IPS-20b (cell line): ENCODE data around the gene PEX7.

Experiments
- H3K27ac ChIP-seq: one replicate; pipeline ENCODE4 v1.5.1; 2013; ENCODE audit warnings: low read length
- H3K27me3 ChIP-seq: 2 replicates; pipeline ENCODE4 v1.6.1; 2013; ENCODE audit warnings: mild to moderate bottlenecking, low read length, inconsistent platforms; ENCODE audit not compliant: insufficient read depth
- H3K36me3 ChIP-seq: 2 replicates; pipeline ENCODE4 v1.6.1; 2013; ENCODE audit warnings: low read depth, mild to moderate bottlenecking, inconsistent platforms, low read length, moderate library complexity; ENCODE audit not compliant: insufficient read depth
- H3K4me1 ChIP-seq: 2 replicates; pipeline ENCODE4 v1.6.1; 2013; ENCODE audit warnings: mild to moderate bottlenecking, control low read depth, inconsistent platforms, low read length, moderate library complexity; ENCODE audit not compliant: insufficient read depth
- H3K4me3 ChIP-seq: 2 replicates; pipeline ENCODE4 v1.5.1; 2013; ENCODE audit warnings: mild to moderate bottlenecking, low read length, inconsistent platforms
- H3K9ac ChIP-seq: 2 replicates; pipeline ENCODE4 v1.6.1; 2013; ENCODE audit warnings: low read depth, mild to moderate bottlenecking, inconsistent platforms, low read length, moderate library complexity
- H3K9me3 ChIP-seq: 2 replicates; pipeline ENCODE4 v1.6.1; 2013; ENCODE audit warnings: mild to moderate bottlenecking, low read depth, low read length, inconsistent platforms; ENCODE audit not compliant: insufficient read depth

Gene PEX7, protein sequence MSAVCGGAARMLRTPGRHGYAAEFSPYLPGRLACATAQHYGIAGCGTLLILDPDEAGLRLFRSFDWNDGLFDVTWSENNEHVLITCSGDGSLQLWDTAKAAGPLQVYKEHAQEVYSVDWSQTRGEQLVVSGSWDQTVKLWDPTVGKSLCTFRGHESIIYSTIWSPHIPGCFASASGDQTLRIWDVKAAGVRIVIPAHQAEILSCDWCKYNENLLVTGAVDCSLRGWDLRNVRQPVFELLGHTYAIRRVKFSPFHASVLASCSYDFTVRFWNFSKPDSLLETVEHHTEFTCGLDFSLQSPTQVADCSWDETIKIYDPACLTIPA

DNA sequence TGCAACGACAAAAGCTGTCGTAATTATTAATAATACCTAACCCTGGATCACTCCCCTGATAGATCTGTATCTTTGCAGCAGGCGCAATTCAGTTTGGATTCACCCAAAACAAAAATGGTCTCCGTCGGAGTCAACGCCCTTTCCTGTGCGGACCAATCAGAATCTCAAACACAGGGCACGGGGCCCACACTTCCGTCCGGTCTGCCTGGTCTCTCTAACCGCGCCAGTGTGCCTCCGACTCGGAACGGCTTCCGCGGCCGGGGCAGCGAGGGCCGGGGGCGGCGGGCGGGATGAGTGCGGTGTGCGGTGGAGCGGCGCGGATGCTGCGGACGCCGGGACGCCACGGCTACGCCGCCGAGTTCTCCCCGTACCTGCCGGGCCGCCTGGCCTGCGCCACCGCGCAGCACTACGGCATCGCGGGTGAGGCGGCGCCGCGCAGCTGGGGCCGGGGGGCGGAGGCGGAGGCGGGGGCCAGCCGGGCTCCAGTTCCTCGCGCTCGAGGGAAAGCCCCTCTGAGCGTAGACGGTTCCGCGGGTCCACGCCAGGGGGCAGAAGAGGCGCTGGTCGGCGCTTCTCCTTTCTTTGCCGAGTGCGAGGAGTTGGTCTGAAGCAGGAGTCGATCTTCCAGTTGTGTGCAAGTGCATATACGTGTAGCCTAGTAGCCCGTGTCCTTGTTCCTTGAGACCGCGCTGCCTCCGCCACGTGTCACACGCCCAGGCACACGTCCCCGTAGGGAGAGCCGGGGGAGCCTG, at the start of gene PEX7:
Gene PEX7, plus strand, starts transcription at position 217 of the 752 bp plus-strand sequence. Its CDS starts 74 bp downstream, at position 291.
- Histone ChIP-seq H3K9ac (peak within 1 kb of the TSS; percentile 83), H3K36me3 (peaks cover 16% of the 10 kb centered on the region), H3K4me3 (peak within 1 kb of the TSS; percentile 77), H3K27ac (peak within 1 kb of the TSS; percentile 86), H3K9me3 (no peaks in the 10 kb centered on the region), H3K4me1 (no peaks in the 10 kb centered on the region; the same call in 1 of the 2 replicates), H3K27me3 (peaks cover 9% of the 10 kb centered on the region; the same call in 1 of the 2 replicates)

DNA sequence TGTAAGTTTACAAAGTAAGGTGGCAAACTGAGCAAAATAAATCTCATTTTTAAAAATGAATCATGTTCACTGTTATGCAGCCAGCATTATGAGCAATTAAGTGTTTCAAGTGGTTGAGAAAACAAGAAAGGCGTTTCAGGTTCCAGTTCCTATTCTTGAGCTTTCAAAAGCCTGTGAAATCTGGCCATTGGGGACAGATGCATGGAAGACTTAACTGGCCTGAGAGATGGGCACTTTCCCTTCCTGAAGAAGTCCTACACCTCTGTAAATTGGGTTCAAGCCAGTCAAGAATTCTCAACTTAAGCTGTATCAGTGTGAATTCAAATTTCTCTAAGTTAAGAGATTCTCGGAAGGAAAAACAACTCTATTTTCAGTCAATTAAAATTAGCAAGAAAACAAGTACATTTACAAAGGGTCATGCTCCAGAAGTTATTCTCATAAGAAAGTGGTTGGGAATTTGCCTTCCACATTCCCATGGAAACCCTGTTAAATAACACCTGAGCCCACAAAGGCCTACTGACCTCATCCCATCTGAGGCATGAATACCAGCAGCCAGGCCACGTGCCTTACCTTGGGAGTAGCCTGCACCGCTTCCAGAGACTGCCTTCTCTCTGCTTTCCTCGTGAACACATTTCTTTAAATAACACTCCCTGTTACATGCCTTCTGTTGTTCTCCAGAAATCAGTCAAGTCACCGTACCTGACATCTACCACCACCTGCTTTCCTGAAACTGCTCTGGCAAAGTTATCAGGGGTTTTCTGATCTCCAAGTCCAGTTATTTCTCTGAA, 49.5 kb upstream of the PEX7 start:
- H3K27me3 ChIP-seq = no peaks in the 10 kb centered on the region
- H3K4me1 ChIP-seq = peaks cover 5% of the 10 kb centered on the region; the same call in 1 of the 2 replicates
- no peak overlapping the region for H3K4me3 ChIP-seq
- H3K9me3 ChIP-seq = no peaks in the 10 kb centered on the region
- H3K36me3 ChIP-seq = no peaks in the 10 kb centered on the region
- H3K27ac ChIP-seq = no peak overlapping the region
- no peak overlapping the region; the same call in 1 of the 2 replicates for H3K9ac ChIP-seq

DNA sequence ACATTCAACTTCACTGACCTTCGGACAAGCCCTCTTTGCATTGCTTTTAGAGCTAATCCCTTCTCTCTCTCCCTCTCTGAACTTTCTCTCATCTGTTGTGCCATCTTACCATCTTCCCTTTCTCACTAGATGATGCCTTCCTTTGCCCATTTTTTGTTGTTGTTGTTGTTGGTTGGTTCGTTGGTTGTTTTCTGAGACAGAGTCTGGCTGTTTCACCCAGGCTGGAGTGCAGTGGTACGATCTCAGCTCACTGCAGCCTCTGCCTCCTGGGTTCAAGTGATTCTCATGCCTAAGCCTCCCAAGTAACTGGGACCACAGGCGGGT, 49.0 kb upstream of the PEX7 start:
- Histone ChIP-seq H3K4me1 (peaks cover 5% of the 10 kb centered on the region; the same call in 1 of the 2 replicates), H3K36me3 (no peaks in the 10 kb centered on the region), H3K4me3 (no peak overlapping the region), H3K9me3 (no peaks in the 10 kb centered on the region), H3K9ac (no peak overlapping the region), H3K27ac (no peak overlapping the region), H3K27me3 (no peaks in the 10 kb centered on the region)

DNA sequence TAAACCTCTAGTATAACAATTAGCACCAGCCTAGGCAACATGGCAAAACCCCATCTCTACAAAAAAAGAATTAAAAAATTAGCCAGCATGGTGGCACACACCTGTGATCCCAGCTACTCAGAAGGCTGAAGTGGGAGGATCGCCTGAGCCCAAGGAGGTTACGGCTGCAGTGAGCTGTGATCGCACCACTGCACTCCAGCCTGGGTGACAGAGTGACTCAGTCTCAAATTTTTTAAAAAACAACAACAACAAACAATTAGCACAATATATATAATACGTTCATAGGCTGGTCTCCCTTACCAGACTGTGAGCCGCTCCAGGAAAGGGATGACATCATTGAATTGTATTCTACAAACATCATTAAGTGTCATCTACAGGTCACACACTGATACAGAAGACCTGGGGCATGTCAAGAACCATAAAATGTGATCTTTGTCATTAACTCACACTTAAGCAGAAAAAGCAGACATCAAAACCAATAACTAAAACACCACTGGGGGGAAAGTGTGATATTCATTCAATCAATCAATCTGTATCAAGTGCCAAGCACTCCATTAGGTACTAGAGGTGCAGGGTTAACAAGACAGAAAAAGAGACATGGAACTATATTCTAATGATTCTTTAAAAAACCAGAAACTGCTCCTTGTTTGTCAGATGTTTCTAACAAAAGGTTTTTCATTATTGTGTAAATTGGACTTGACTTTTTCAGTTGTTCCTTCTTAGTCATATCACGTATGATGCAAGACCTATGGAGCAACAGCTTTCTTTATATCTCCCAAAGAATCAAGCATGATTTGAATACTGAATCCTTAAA, 48.0 kb upstream of the PEX7 start:
- H3K27ac ChIP-seq = no peak overlapping the region
- H3K27me3 ChIP-seq = no peaks in the 10 kb centered on the region
- H3K9ac ChIP-seq = no peak overlapping the region
- H3K36me3 ChIP-seq = no peaks in the 10 kb centered on the region
- no peak overlapping the region for H3K4me3 ChIP-seq
- H3K4me1 ChIP-seq = peaks cover 5% of the 10 kb centered on the region; the same call in 1 of the 2 replicates
- no peaks in the 10 kb centered on the region for H3K9me3 ChIP-seq

DNA sequence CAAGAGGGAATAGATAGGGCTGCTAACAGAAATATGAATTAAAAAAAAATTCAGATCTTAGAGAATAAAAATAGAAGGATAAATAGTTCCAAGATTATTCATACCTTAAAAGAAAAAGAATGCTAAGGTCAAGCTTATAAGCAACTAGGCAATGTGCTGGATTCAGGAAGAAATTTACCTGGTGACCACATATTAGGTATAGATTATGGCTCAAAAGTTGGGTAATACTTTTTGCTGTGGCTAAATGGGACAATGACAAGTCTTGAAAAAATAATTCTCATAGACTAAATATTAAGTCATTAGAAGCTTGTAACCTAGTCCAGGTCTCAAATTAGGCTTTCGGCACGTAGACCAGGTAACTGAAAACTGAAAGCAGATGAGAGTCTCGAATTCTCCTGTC, 47.3 kb upstream of the PEX7 start:
- no peak overlapping the region for H3K9ac ChIP-seq
- no peak overlapping the region for H3K27ac ChIP-seq
- peaks cover 5% of the 10 kb centered on the region; the same call in 1 of the 2 replicates for H3K4me1 ChIP-seq
- H3K9me3 ChIP-seq = no peaks in the 10 kb centered on the region
- H3K4me3 ChIP-seq = no peak overlapping the region
- H3K27me3 ChIP-seq = no peaks in the 10 kb centered on the region
- H3K36me3 ChIP-seq = no peaks in the 10 kb centered on the region

DNA sequence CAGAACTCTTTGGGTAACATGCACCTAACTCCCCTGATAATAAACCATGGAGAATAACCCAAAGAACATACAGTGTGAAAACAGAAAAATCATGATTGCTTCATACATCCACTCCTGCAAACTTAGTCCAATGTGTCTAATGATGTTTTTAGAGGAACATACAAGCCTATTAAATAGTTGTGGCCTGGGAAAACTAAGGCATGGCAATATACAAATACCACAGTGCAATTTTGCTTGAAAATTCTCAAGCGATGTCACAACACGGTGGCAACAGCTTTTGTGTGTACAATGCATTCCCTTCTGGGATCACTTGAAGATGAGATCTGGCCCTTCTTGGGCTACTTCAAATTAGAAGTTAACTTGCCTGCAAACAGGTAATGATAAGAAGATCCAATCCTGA, 46.8 kb upstream of the PEX7 start:
- Histone ChIP-seq H3K9ac (no peak overlapping the region), H3K36me3 (no peaks in the 10 kb centered on the region), H3K27me3 (no peaks in the 10 kb centered on the region), H3K9me3 (no peaks in the 10 kb centered on the region), H3K27ac (no peak overlapping the region), H3K4me1 (peaks cover 5% of the 10 kb centered on the region; the same call in 1 of the 2 replicates), H3K4me3 (no peak overlapping the region)

DNA sequence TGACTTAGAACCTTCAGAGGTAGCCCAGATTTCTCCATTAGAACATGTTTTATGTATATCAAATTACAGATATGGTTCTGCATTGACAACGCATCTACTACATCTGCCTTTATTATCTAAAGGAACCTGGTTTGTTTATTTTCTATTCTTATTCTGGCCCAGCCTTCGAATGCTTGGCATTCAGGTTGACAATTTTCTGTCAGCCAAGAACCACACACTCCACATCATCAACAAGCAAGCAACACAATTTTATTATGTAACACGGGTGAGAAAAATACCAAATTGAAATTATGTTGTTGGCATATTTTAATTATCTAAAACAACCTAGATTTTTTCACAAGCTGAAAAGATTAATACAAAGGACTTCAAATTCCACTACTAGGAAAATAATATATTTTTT, 44.7 kb upstream of the PEX7 start:
- Histone ChIP-seq H3K9ac (no peak overlapping the region), H3K27ac (no peak overlapping the region), H3K4me3 (no peak overlapping the region), H3K36me3 (no peaks in the 10 kb centered on the region), H3K27me3 (no peaks in the 10 kb centered on the region), H3K9me3 (no peaks in the 10 kb centered on the region), H3K4me1 (peaks cover 3% of the 10 kb centered on the region; the same call in 1 of the 2 replicates)

DNA sequence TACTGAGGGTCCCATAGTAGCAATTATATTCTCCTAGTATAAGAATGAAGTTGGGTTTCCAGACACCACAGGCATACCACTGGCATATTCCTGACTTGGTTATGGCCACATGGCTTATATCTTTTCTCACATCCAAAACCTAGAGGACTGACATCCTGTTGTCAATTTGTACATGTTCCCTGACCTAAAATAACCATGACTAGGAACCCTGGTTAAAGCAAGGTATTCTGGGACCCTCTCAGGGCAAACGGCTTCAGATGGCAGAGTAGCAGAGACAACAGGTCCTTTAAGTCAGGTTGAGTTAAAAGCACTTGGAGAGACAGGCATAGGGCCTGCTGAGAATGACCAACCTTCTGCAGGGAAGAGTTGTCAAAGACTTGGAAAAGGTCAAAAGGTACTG, 42.7 kb upstream of the PEX7 start:
- Histone ChIP-seq H3K36me3 (no peaks in the 10 kb centered on the region), H3K4me3 (no peak overlapping the region), H3K4me1 (no peaks in the 10 kb centered on the region), H3K9me3 (no peaks in the 10 kb centered on the region), H3K27ac (no peak overlapping the region), H3K9ac (no peak overlapping the region), H3K27me3 (no peaks in the 10 kb centered on the region)

DNA sequence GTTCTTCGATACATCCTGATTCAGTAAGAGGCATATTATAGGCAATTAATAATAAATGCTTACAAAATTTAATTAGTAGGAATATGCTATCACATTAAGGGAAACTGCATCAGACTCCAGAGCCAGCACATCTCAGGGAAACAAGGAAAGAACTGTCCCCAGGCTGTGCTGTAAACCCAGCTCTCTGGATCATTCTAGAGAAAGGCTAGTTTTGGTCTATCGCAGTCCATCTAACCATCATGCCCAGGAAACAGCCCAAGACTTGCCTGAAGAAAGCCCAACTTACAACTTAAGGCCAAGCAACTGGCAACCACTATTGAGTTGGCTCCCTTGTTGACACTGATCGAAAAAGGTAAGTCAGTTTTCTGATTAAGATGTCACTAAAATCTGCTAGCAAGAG, 41.4 kb upstream of the PEX7 start:
- Histone ChIP-seq H3K27ac (no peak overlapping the region), H3K4me3 (no peak overlapping the region), H3K4me1 (0 out of 2 replicates have a peak, but pooled peaks cover 4% of the 10 kb centered on the region), H3K36me3 (no peaks in the 10 kb centered on the region), H3K27me3 (no peaks in the 10 kb centered on the region), H3K9me3 (no peaks in the 10 kb centered on the region), H3K9ac (no peak overlapping the region)

DNA sequence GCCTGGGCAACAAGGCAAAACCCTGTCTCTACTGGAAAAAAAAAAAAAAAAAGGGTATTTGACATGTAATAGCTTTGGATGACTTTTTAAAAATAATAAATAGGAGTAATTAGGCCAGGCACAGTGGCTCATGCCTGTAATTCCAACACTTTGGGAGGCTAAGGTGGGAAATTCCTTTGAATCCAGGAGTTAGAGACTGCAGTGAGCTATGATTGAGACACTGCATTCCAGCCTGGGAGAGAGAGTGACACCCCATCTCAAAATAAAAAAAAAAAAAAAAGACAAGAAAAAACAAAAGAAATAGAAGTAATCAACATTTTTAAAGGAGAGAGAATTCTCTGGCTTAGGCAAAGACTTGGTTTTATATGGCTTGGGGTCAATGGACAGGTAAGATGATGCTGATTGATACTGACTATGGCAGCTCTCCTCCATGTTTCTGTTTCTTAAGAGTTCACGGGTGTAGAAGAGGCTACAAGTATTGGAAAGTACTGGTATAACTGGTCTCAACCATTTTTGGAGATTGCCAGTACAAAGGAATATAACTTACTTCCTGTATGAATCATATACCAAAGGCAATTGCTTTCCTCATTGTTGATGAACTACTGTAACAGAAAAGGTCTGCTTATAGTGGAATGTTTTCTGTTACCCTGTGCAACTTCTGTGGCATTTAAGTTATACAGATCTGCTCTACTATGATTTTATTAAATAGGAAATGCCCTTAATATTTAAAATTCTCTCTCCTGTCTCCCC, 40.2 kb upstream of the PEX7 start:
- Histone ChIP-seq H3K27ac (no peak overlapping the region), H3K36me3 (no peaks in the 10 kb centered on the region), H3K9ac (no peak overlapping the region), H3K9me3 (no peaks in the 10 kb centered on the region), H3K4me1 (0 out of 2 replicates have a peak, but pooled peaks cover 4% of the 10 kb centered on the region), H3K27me3 (no peaks in the 10 kb centered on the region), H3K4me3 (no peak overlapping the region)
